ENCODE results near the gene DDB1.

- TF ChIP-seq POLR2A (IDR thresholded peaks at IDR 0.05) (no peak), CTCF (IDR thresholded peaks at IDR 0.05) (no peak), POLR2AphosphoS5 (IDR thresholded peaks at IDR 0.05) (no peak)
Measured at GRCh38 chr11:61370349-61371005, 37.6 kb upstream of the DDB1 start.

Measured in gastroesophageal sphincter (tissue), 3 donors.